ENCODE results near the gene CRADD. TPM values are rescaled to one million over a fixed set of nuclear protein-coding genes. Genes with fewer than 3 reads are reported as not detected.

The CRADD gene
- total RNA-seq, 2 experiments from 2014 or later: 9.7 to 12.6 TPM

Other genes starting within 250 kb of the CRADD start
- 100 to 1,000 TPM; 157 to 189 TPM for gene UBE2N, start 235.4 kb upstream of the CRADD start, total RNA-seq
- 10 to 100 TPM; 55.6 to 69.0 TPM for gene MRPL42, start 209.9 kb upstream of the CRADD start, total RNA-seq
- gene SOCS2, start 104.7 kb upstream of the CRADD start, total RNA-seq: 10 to 100 TPM; 28.0 to 31.6 TPM

All from activated CD4-positive, alpha-beta T cell treated with anti-CD3 and anti-CD28 coated beads, Interleukin-2, amount 10 ng/mL, durations not matched to agents 7 days and 5 days (primary cell).